Left renal pelvis (tissue), 4 donors: ENCODE data around the gene PLIN5. TPM values are rescaled to one million over a fixed set of nuclear protein-coding genes. Genes with fewer than 3 reads are reported as not detected.

ENCODE experiments used
- DNase-seq, 4 donors: peaks; one replicate each; pipeline ENCODE4 v3.0.0-alpha.2; 2013; ENCODE audit warnings: low read depth in 4 of 4, low spot score in 3 of 4
- polyA plus RNA-seq, 4 donors: library from polyadenylated mRNA; unstranded; fragments of 120-200 nt; gene quantifications; one replicate each; pipeline ENCODE4 v1.2.1, GENCODE V29; 2013; ENCODE audit not compliant: insufficient read length in 4 of 4

Gene PLIN5, protein sequence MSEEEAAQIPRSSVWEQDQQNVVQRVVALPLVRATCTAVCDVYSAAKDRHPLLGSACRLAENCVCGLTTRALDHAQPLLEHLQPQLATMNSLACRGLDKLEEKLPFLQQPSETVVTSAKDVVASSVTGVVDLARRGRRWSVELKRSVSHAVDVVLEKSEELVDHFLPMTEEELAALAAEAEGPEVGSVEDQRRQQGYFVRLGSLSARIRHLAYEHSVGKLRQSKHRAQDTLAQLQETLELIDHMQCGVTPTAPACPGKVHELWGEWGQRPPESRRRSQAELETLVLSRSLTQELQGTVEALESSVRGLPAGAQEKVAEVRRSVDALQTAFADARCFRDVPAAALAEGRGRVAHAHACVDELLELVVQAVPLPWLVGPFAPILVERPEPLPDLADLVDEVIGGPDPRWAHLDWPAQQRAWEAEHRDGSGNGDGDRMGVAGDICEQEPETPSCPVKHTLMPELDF
- 10 to 100 TPM in 1 of 4 donors, 1 to 10 TPM in 2, under 1 TPM in 1; 0.96 to 10.9 (median 3.0) TPM for polyA plus RNA-seq

GRCh38 chr19:4534836-4535658, at the start of gene PLIN5:
Gene PLIN5 (minus strand): TSS chr19:4535224. CDS start chr19:4534074, 1,150 bp downstream.
- DNase-seq = peak; percentile 38 to 65 (median 62)

- DNase-seq = no peak
These were observed 49.1 kb upstream of the PLIN5 start for GRCh38 chr19:4583961-4584669.

- DNase-seq = no peak
These were observed 48.2 kb upstream of the PLIN5 start for GRCh38 chr19:4582980-4583842.

DNA sequence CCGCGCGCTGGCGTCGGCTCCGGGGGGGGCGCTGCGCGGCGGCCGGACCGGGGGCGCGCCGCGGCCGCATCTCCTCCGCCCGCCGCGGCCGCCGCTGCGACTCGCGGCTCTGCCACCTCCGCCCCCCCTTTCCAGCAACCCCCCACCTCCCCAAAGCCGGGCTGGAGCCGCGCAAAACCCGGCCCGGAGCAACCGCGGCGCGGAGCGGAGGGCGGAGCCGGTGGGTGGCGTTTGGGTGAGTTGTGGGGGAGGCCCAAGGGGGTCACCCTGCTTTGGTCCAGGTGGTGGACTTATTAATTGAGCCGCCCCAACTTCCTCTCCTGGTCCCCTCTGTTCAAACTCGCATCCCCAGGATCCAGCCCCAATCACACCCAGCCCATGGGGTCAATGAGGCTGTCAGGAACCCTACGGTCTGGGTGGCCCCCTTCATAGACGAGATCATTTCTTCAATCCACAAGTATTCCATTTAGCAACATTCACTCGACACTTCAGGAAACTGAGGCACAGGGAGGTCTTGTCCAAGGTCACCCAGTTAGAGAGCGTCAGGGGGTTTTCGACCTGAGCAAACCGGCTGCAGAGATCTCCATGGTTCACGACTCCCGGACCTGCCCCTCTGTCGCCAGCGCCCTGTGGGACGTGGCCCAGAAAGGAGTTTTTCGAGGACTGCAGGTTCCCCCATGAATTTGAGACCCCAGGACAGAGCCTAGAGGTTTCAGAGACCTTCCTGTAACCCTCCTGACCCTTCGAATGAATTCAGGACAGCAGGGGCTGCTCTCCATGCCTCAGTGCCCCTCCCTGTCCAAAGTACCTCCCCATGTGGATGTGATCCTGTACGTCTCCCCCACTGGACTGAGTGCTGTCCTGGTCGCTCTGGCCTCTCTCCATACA, 46.9 kb upstream of the PLIN5 start:
- DNase-seq = no peak

- DNase-seq = no peak
These were observed 46.1 kb upstream of the PLIN5 start for GRCh38 chr19:4580961-4581665.

- no peak for DNase-seq
These were observed 45.2 kb upstream of the PLIN5 start for GRCh38 chr19:4580021-4580901.

DNA sequence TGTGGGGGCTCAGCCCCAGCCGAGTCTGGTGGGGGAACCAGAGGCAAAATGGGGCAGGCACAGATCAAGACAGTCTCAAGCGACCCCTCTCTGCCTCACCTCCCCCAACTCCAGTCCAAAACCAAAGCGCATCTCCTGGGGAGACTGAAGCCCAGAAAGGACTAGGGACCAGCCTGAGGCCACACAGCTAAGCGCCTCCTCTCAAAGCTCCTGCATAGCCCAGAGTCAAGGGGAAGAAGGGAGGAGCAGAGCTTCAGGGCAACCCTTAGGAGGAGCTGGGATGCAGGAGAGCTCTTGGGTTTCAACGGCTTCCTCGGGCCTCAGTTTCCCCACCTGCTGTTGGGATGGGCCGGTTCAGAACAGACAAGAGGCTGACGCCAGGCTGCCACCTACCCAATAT, 44.4 kb upstream of the PLIN5 start:
- no peak for DNase-seq

- DNase-seq = no peak
These were observed 43.7 kb upstream of the PLIN5 start for GRCh38 chr19:4578552-4579248.

DNA sequence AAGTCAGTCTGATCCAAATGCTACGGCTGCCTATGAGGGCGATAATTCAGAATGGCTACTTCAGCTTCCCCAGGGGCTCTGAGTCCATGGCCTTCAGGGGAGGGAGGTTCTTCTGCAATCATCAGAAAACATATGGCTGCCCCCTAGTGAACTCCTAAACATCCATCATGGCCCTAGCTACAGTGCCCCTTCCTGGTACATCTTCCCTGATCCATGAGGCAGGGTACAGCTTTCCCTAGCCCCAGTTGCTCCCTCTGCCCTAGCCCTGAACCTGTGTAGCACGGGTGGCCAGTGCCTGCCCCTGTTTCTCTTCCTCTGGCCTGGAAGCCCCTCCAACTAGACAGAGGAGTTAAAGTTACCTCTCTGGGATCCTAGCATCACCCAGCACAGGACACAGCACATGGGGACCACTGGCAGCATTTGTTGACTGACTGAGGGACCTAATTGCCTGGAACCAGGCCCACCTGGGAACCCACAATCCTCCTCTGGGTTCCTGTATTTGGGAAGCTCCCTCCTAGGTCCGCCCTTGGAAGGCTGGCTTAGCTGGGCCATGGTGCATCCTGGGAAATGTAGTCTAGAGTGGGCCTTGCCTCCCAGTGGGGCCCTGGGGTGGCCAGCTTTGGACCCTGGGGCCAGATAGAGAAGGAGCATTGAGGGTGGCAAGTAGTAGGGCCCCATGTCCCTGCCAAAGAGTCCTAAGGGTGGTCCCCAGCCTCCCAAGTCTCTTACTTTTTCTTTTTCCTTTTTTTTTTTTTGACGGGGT, 42.2 kb upstream of the PLIN5 start:
- DNase-seq = no peak

DNA sequence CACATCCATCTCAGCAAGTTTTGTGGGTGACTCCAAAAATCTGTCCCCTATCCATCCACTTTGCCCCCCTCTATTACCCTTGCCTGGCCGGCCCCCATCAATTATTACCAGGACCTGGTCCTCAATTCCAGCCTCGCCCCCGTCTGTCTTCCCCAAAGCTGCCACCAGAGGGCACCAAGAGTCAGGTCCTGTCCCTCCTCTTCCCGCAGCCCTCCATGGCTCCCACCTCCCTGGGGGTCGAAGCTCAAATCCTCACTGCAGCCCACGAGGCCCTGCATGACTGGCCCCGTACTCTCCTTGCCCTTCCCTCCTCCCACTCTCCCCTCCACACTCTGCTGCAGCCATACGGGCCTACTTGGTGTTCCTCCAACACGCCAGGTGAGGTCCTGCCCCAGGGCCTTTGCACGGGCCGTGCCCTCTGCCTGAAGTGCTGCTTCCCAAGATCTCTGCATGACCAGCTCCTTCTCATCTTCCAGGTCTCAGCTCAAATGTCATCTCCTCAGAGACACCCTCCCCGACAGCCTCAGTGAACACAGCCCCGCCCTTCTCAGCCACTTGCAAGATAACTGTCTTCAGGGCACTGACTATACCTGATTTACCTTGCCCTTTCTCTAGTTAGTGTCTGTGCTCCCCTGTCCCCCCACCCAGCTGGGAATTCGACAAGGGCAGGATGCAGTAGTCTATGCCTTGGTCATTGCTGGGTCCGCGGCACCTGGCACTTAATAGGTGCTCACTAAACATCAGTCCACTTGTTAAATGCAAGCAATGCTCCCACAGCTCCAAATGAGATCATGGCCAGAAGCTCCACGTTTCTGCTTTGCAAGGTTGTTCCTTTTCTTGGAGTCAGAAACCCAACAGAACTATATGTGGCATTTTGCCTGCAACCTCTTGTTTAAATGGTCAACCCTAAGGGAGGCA, 41.3 kb upstream of the PLIN5 start:
- DNase-seq = no peak

- DNase-seq = peak in 1 of 4 donors; percentile 52
These were observed 40.4 kb upstream of the PLIN5 start for GRCh38 chr19:4575267-4576015.

- DNase-seq = no peak
These were observed 38.7 kb upstream of the PLIN5 start for GRCh38 chr19:4573682-4574081.

DNA sequence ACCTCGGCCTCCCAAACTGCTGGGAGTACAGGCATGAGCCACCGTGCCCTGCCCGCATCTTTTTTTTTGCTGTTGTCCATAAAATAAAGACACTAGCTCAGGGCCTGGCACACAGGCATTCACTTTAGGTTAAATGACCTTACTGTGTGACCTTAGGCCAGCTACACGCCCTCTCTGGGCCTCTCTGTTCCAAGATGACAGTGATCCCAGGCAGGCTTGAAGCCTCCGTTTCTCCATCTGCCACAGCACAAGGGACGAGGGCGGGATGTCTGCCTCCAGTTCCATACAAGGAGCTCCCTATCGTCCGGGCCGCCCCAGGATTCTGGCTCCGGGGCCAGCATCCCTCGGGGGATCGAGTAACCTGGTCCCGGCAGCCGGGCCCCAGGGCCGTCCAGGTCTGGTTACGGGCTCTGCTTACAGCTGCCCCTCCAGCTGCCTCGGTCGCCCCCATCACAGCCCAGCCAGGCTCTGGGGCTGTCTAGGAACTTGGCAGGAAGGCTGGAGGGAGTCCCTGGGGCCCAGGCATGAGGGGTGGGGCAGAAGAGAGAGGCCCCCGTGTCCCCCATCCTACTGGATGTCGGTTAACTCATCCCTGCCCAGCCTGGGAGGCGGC, 36.4 kb upstream of the PLIN5 start:
- DNase-seq = no peak

GRCh38 chr19:4570916-4571304, 35.9 kb upstream of the PLIN5 start:
- DNase-seq = no peak
